Measurements from ENCODE around the gene CHPT1.
A peak's percentile ranks its signal among the peaks of the same experiment; 100 is the strongest.

Gene CHPT1

DNA sequence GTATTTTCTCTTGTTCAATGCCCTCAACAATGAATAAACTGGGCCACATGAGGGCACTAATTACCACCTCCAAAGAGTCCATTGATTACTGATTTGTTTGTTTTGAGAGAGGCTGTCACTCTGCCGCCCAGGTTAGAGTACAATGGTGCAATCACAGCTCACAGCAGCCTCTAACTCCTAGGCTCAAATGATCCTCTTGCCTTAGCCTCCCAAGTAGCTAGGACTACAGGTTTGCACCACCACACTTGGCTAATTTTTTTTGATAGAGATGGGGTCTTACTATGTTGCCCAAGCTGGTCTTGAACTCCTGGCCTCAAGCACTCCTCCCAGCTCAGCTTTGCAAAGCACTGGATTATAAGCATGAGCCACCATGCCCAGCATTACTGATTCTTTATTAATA lies 70.1 kb downstream of the CHPT1 start:
- no peak for DNase-seq

- DNase-seq, result no peak
Observed at GRCh38 chr12:101768781-101769180, 71.3 kb downstream of the CHPT1 start.

DNA sequence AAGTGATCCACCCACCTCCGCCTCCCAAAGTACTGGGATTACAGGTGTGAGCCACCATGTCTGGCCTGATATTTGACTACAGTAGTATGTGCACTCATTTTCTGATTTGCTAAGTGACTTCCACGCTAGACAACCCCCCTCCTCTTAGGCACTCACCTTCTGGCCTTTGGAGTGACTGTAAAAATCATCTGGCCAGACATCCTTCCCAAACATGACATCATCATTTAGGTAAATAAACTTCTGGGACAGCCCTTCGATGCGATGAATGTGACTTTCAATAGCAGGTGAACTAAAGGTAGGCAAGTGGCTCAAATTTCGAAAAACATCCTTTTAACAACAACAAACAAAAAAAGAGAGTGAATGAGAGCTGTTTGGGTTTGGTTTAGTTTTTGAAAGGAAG lies 72.4 kb downstream of the CHPT1 start:
- no peak for DNase-seq

DNA sequence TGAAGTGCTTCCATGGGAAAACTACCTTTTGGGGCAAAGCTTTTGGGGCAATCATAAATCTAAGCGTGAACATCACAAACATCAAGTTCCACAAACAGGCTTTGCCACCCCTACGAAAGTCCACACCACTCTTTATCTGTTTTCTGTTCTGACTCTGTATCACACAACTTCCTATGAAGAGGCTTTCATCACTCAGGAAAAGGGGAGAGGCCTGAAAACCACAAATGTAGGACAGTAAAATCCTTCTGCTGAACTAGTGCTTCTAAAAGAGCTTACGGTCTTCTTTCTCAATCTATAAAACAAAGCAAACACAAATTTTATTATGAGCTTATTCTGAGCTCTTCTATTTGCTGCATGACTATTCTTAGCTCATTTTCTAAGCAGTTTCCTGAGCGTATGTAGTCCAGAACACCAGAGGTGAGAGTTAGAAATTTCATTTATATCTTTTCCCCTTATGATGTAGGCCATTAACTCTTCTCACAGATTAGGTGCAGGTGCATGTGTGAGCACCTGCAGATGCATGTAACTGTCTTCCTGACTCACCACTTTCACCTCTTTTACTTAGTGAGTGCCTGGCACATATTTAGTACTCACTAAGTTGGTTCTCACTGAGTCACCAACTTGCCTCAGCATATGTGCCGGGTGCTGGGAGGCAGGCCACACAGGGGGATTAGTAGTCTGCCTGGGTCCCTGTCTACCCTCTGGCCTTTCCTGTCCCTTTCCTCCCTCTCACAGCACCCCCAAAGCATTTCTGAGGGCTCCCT lies 74.8 kb downstream of the CHPT1 start:
- DNase-seq, result no peak

DNA sequence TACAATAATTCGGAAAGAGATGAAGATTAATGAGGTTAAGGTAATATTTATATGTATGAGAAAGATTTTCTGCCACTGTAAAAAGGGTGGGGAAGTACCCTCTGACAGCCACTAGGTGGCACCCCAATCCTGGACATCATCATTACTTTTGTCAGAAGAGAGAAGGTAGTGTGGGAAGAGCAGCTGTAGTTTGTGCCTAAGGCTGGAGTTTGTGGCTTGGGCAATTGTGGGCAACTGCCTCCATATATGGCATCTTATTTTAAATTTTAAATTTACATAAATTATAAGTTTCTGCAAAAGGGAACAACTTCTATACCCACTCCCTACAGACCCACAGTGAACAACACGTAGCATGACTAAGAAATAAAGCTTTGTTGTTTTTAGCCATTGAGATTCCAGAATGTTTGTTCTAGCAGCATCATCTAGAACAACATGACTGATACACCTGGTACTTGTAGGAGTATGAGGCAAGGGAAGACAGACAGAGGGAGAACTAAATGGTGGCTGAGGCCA lies 76.3 kb downstream of the CHPT1 start:
- peak; percentile 81 for DNase-seq

- DNase-seq, result no peak
Observed at GRCh38 chr12:101775816-101776215, 78.4 kb downstream of the CHPT1 start.

- no peak for DNase-seq
Observed at GRCh38 chr12:101777485-101777884, 80.0 kb downstream of the CHPT1 start.

GRCh38 chr12:101777978-101778377 lies 80.5 kb downstream of the CHPT1 start:
- DNase-seq, result no peak
